Progenitor cell of endocrine pancreas (in vitro differentiated cells): ENCODE measurements around the gene MXRA7. TPM values are rescaled to one million over a fixed set of nuclear protein-coding genes. Genes with fewer than 3 reads are reported as not detected.

Experiments
- DNase-seq: peaks from one replicate; pipeline ENCODE4 v3.0.0; 2021; ENCODE audit warnings: low spot score; ENCODE audit not compliant: unreplicated experiment
- H3K27ac Mint-ChIP-seq: 2 replicates; pipeline ENCODE4 v1.8.0; 2021; ENCODE audit warnings: mild to moderate bottlenecking, moderate library complexity, mixed read lengths
- H3K27me3 Mint-ChIP-seq: 2 replicates; pipeline ENCODE4 v1.8.0; 2021; ENCODE audit warnings: mixed read lengths
- H3K36me3 Mint-ChIP-seq: 2 replicates; pipeline ENCODE4 v1.8.0; 2022; ENCODE audit warnings: mixed read lengths; ENCODE audit not compliant: insufficient read depth
- H3K4me1 Mint-ChIP-seq: 2 replicates; pipeline ENCODE4 v1.8.0; 2021; ENCODE audit warnings: low read depth, mixed read lengths
- H3K4me3 Mint-ChIP-seq: 2 replicates; pipeline ENCODE4 v1.8.0; 2021; ENCODE audit warnings: low read depth, mild to moderate bottlenecking, moderate library complexity, mixed read lengths
- H3K9me3 Mint-ChIP-seq: 2 replicates; pipeline ENCODE4 v1.8.0; 2021; ENCODE audit warnings: low read depth, mixed read lengths
- CTCF ChIP-seq: fragments of 200-600 bp; sonication (generic); IDR thresholded peaks from one replicate; pipeline ENCODE4 v1.5.0; 2021; ENCODE audit warnings: antibody characterized with exemption, mild to moderate bottlenecking; ENCODE audit not compliant: unreplicated experiment
- long read RNA-seq: library from polyadenylated mRNA; unstranded; transcript quantifications from one replicate; pipeline ENCODE4 v2.0.0, GENCODE V29; 2020
- total RNA-seq: library from RNA; stranded (reverse); gene quantifications from 2 replicates; pipeline ENCODE4 v1.2.1, GENCODE V29; 2021

Gene MXRA7
- 93.3 and 94.9 TPM in 2 replicates for total RNA-seq
- long read RNA-seq, partial matches to known transcripts = 2 of 12 reads
- long read RNA-seq, other reads (novel, unspliced or antisense) = 7 of 12 reads

- Mint-ChIP-seq H3K27me3 (no peaks in the 10 kb centered on the region), H3K27ac (peak within 1 kb of the TSS; percentile 98), H3K9me3 (no peaks in the 10 kb centered on the region), H3K4me3 (peak within 1 kb of the TSS; percentile 90), H3K36me3 (peaks cover 9% of the 10 kb centered on the region), H3K4me1 (peaks cover 31% of the 10 kb centered on the region)
- DNase-seq = peak; percentile 65
- TF ChIP-seq CTCF = no peak
Measured at GRCh38 chr17:76710863-76711611, at the start of gene MXRA7. TSS of gene MXRA7 (minus strand) at chr17:76710965. CDS start at chr17:76710946, 19 bp downstream.

GRCh38 chr17:76758570-76758969 is 47.8 kb upstream of the MXRA7 start:
- peaks cover 14% of the 10 kb centered on the region for H3K9me3 Mint-ChIP-seq
- no peaks in the 10 kb centered on the region for H3K27me3 Mint-ChIP-seq
- peaks cover 3% of the 10 kb centered on the region for H3K4me1 Mint-ChIP-seq
- H3K27ac Mint-ChIP-seq = no peak overlapping the region
- DNase-seq = no peak
- peaks cover 38% of the 10 kb centered on the region for H3K36me3 Mint-ChIP-seq
- no peak for TF ChIP-seq CTCF
- H3K4me3 Mint-ChIP-seq = no peak overlapping the region

GRCh38 chr17:76757256-76757655 is 46.5 kb upstream of the MXRA7 start:
- Mint-ChIP-seq H3K9me3 (peaks cover 10% of the 10 kb centered on the region), H3K4me3 (no peak overlapping the region), H3K36me3 (peaks cover 36% of the 10 kb centered on the region), H3K4me1 (peaks cover 1% of the 10 kb centered on the region), H3K27ac (no peak overlapping the region), H3K27me3 (no peaks in the 10 kb centered on the region)
- TF ChIP-seq CTCF = no peak
- no peak for DNase-seq

- Mint-ChIP-seq H3K4me3 (no peak overlapping the region), H3K27ac (no peak overlapping the region), H3K9me3 (peaks cover 5% of the 10 kb centered on the region), H3K36me3 (peaks cover 25% of the 10 kb centered on the region), H3K27me3 (no peaks in the 10 kb centered on the region), H3K4me1 (peaks cover 1% of the 10 kb centered on the region)
- DNase-seq = no peak
- no peak for TF ChIP-seq CTCF
Measured at GRCh38 chr17:76755285-76755684, 44.5 kb upstream of the MXRA7 start.

GRCh38 chr17:76753061-76753961 is 42.5 kb upstream of the MXRA7 start:
- Mint-ChIP-seq H3K9me3 (peaks cover 3% of the 10 kb centered on the region), H3K27ac (peak overlapping the region; percentile 49), H3K36me3 (peaks cover 19% of the 10 kb centered on the region)

More at GRCh38 chr17:76753061-76753961, 42.5 kb upstream of the MXRA7 start:
- Mint-ChIP-seq H3K4me1 (peaks cover 1% of the 10 kb centered on the region), H3K27me3 (no peaks in the 10 kb centered on the region), H3K4me3 (no peak overlapping the region)
- no peak for TF ChIP-seq CTCF
- DNase-seq = no peak
